Neural cell (in vitro differentiated cells): Measurements from ENCODE around the gene LAMB4.

Experiments
- EZH2 ChIP-seq: fragments of 200-600, 300-800 bp; shearing (Covaris generic), sonication (generic); IDR thresholded peaks from 2 replicates; pipeline ENCODE4 v1.6.1; 2014; ENCODE audit warnings: antibody characterized with exemption, low read length, borderline replicate concordance, mild to moderate bottlenecking; ENCODE audit not compliant: insufficient read depth, poor library complexity, severe bottlenecking
- MXI1 ChIP-seq: fragments of 450-650 bp; conservative IDR thresholded peaks from 2 replicates; pipeline ENCODE4 v1.6.1; 2014; ENCODE audit warnings: antibody characterized with exemption, mild to moderate bottlenecking; ENCODE audit not compliant: poor library complexity, severe bottlenecking
- POLR2AphosphoS5 ChIP-seq: IDR thresholded peaks from 2 replicates; pipeline ENCODE4 v1.6.1; 2012
- RAD21 ChIP-seq: fragments of 450-650 bp; conservative IDR thresholded peaks from 2 replicates; pipeline ENCODE4 v1.6.1; 2014; ENCODE audit warnings: antibody characterized with exemption, mild to moderate bottlenecking, moderate library complexity
- SMC3 ChIP-seq: fragments of 450-650 bp; conservative IDR thresholded peaks from 2 replicates; pipeline ENCODE4 v1.6.1; 2014; ENCODE audit warnings: antibody characterized with exemption, mild to moderate bottlenecking, moderate library complexity; ENCODE audit not compliant: poor library complexity
- TAF1 ChIP-seq: IDR thresholded peaks from 2 replicates; pipeline ENCODE4 v1.6.1; 2012; ENCODE audit warnings: low read depth
- TF ChIP-seq, protein P1 (sequence below): fragments of 450-650 bp; IDR thresholded peaks from 2 replicates; pipeline ENCODE4 v1.5.1; 2014; ENCODE audit warnings: antibody characterized with exemption, mild to moderate bottlenecking, moderate library complexity; ENCODE audit not compliant: poor library complexity, severe bottlenecking

GRCh38 chr7:108015740-108016139 lies 114.4 kb downstream of the LAMB4 start:
- TF ChIP-seq, protein P1, sequence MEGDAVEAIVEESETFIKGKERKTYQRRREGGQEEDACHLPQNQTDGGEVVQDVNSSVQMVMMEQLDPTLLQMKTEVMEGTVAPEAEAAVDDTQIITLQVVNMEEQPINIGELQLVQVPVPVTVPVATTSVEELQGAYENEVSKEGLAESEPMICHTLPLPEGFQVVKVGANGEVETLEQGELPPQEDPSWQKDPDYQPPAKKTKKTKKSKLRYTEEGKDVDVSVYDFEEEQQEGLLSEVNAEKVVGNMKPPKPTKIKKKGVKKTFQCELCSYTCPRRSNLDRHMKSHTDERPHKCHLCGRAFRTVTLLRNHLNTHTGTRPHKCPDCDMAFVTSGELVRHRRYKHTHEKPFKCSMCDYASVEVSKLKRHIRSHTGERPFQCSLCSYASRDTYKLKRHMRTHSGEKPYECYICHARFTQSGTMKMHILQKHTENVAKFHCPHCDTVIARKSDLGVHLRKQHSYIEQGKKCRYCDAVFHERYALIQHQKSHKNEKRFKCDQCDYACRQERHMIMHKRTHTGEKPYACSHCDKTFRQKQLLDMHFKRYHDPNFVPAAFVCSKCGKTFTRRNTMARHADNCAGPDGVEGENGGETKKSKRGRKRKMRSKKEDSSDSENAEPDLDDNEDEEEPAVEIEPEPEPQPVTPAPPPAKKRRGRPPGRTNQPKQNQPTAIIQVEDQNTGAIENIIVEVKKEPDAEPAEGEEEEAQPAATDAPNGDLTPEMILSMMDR: no peak
- no peak for TF ChIP-seq POLR2AphosphoS5
- TF ChIP-seq RAD21: no peak
- TF ChIP-seq EZH2: no peak
- TF ChIP-seq TAF1: no peak
- no peak for TF ChIP-seq MXI1
- TF ChIP-seq SMC3: no peak
